Fibroblast of lung (primary cell): Measurements from ENCODE around the gene TDRD9.

ENCODE experiments used
- CTCF ChIP-seq, 2 donors: IDR thresholded peaks in 1 of 2; conservative IDR thresholded peaks in 1 of 2; 1 replicate in 1 of 2; 2 replicates in 1 of 2; pipeline ENCODE4 v1.5.1; 2011 to 2012; ENCODE audit warnings: low read length in 2 of 2, control low read depth in 1 of 2, inconsistent platforms in 1 of 2, low read depth in 1 of 2, mild to moderate bottlenecking in 1 of 2
- EZH2 ChIP-seq: IDR thresholded peaks from 2 replicates; pipeline ENCODE4 v1.5.1; 2012; ENCODE audit warnings: low read length, control low read depth, mild to moderate bottlenecking; ENCODE audit errors: missing control alignments

- TF ChIP-seq CTCF (conservative IDR thresholded peaks at IDR 0.05 in 1 of 2, IDR thresholded peaks at IDR 0.05 in 1 of 2; ENCODE audit: low read depth in 1 of 2, low read length in 2 of 2) (no peak), EZH2 (no peak)
These were observed 159.2 kb downstream of the TDRD9 start for GRCh38 chr14:104087505-104087904.
